Activated CD8-positive, alpha-beta memory T cell treated with anti-CD3 and anti-CD28 coated beads for 24 hours (primary cell): ENCODE results near the gene DRAXIN.

Experiments used
- DNase-seq: peaks from one replicate; pipeline ENCODE4 v3.0.0-alpha.2; 2020

The DRAXIN gene

GRCh38 chr1:11740258-11741192 lies 49.0 kb downstream of the DRAXIN start:
- DNase-seq: no peak

GRCh38 chr1:11741482-11741881 lies 50.0 kb downstream of the DRAXIN start:
- no peak for DNase-seq

GRCh38 chr1:11741919-11742558 lies 50.5 kb downstream of the DRAXIN start:
- DNase-seq: no peak

GRCh38 chr1:11744287-11744686 lies 52.8 kb downstream of the DRAXIN start:
- DNase-seq: no peak

GRCh38 chr1:11746092-11746491 lies 54.6 kb downstream of the DRAXIN start:
- no peak for DNase-seq

- no peak for DNase-seq
Measured at GRCh38 chr1:11746795-11747487, 55.4 kb downstream of the DRAXIN start.

GRCh38 chr1:11748294-11749202 lies 57.0 kb downstream of the DRAXIN start:
- DNase-seq: no peak

GRCh38 chr1:11749203-11749689 lies 57.7 kb downstream of the DRAXIN start:
- DNase-seq: peak; percentile 76

- no peak for DNase-seq
Measured at GRCh38 chr1:11749996-11750395, 58.5 kb downstream of the DRAXIN start.

GRCh38 chr1:11751087-11751486 lies 59.6 kb downstream of the DRAXIN start:
- no peak for DNase-seq

GRCh38 chr1:11752359-11753088 lies 61.0 kb downstream of the DRAXIN start:
- DNase-seq: no peak

GRCh38 chr1:11753555-11754208 lies 62.2 kb downstream of the DRAXIN start:
- DNase-seq: no peak

- no peak for DNase-seq
Measured at GRCh38 chr1:11757047-11757446, 65.5 kb downstream of the DRAXIN start.

GRCh38 chr1:11759791-11760190 lies 68.3 kb downstream of the DRAXIN start:
- no peak for DNase-seq

GRCh38 chr1:11761285-11761684 lies 69.8 kb downstream of the DRAXIN start:
- DNase-seq: no peak

GRCh38 chr1:11761988-11762406 lies 70.5 kb downstream of the DRAXIN start, which contains the start of gene C1orf167:
C1orf167 (plus strand) TSS chr1:11762193; CDS start chr1:11764401, 2,208 bp downstream.
- DNase-seq: peak; percentile 70

GRCh38 chr1:11764115-11764514 lies 72.6 kb downstream of the DRAXIN start:
- DNase-seq: no peak

GRCh38 chr1:11764519-11764918 lies 73.0 kb downstream of the DRAXIN start:
- DNase-seq: no peak

GRCh38 chr1:11765661-11766428 lies 74.3 kb downstream of the DRAXIN start:
- DNase-seq: no peak

GRCh38 chr1:11766429-11766776 lies 74.9 kb downstream of the DRAXIN start:
- DNase-seq: no peak
